WTC11 (cell line): ENCODE measurements around the gene TRIM10. TPM values are rescaled to one million over a fixed set of nuclear protein-coding genes. Genes with fewer than 3 reads are reported as not detected.

ENCODE experiments used
- ATAC-seq: fragments of 200-7000 bp; cut with Tn5 transposase; 2 replicates; pipeline ENCODE4 v1.10.0; 2021; ENCODE audit warnings: mild to moderate bottlenecking, moderate library complexity
- CTCF ChIA-PET: fragments of 300-600 bp; sonication (Branson Sonifier 250); formaldehyde crosslinking; loops from one replicate; lab custom pipeline; 2021; ENCODE audit warnings: antibody characterized with exemption; lab: Charles Lee
- POLR2A ChIA-PET: fragments of 350-600 bp; sonication (Branson Sonifier 250); formaldehyde crosslinking; loops from one replicate; lab custom pipeline; 2021; ENCODE audit warnings: antibody characterized with exemption; lab: Charles Lee
- DNase-seq: peaks from one replicate; pipeline ENCODE4 v3.0.0; 2021; ENCODE audit warnings: low spot score
- H3K27ac Mint-ChIP-seq: 2 replicates; pipeline ENCODE4 v1.8.0; 2021; ENCODE audit warnings: mixed read lengths
- H3K27me3 Mint-ChIP-seq: 2 replicates; pipeline ENCODE4 v1.8.0; 2021; ENCODE audit warnings: low read depth, mild to moderate bottlenecking, moderate library complexity, mixed read lengths
- H3K36me3 Mint-ChIP-seq: 2 replicates; pipeline ENCODE4 v1.8.0; 2021; ENCODE audit warnings: mixed read lengths
- H3K4me1 Mint-ChIP-seq: 2 replicates; pipeline ENCODE4 v1.8.0; 2022; ENCODE audit warnings: mixed read lengths
- H3K4me3 Mint-ChIP-seq: 2 replicates; pipeline ENCODE4 v1.8.0; 2021; ENCODE audit warnings: mild to moderate bottlenecking, moderate library complexity, mixed read lengths
- H3K9me3 Mint-ChIP-seq: 2 replicates; pipeline ENCODE4 v1.8.0; 2021; ENCODE audit warnings: mixed read lengths
- CBFB ChIP-seq: sonication (generic); formaldehyde crosslinking; IDR thresholded peaks from 2 replicates; pipeline ENCODE4 v1.8.1; 2022; ENCODE audit warnings: mild to moderate bottlenecking, low read depth, missing genetic modification reagents
- CREB1 ChIP-seq: sonication (generic); formaldehyde crosslinking; IDR thresholded peaks from 2 replicates; pipeline ENCODE4 v1.8.0; 2023; ENCODE audit warnings: mild to moderate bottlenecking, missing genetic modification reagents
- IRF2 ChIP-seq: sonication (generic); formaldehyde crosslinking; IDR thresholded peaks from 2 replicates; pipeline ENCODE4 v1.8.0; 2022; ENCODE audit warnings: low read depth, missing genetic modification reagents, borderline replicate concordance
- MXD4 ChIP-seq: fragments of 250-450 bp; sonication (Bioruptor Pico); IDR thresholded peaks from 2 replicates; pipeline ENCODE4 v1.8.0; 2021; ENCODE audit warnings: mild to moderate bottlenecking, moderate library complexity, borderline replicate concordance
- NR1H2 ChIP-seq: sonication (generic); formaldehyde crosslinking; IDR thresholded peaks from 2 replicates; pipeline ENCODE4 v1.9.0; 2021; ENCODE audit warnings: mild to moderate bottlenecking, moderate library complexity, missing genetic modification reagents
- NR2C2 ChIP-seq: sonication (generic); formaldehyde crosslinking; IDR thresholded peaks from 2 replicates; pipeline ENCODE4 v1.8.0; 2022; ENCODE audit warnings: mild to moderate bottlenecking, missing genetic modification reagents
- RORB ChIP-seq: fragments of 250-450 bp; sonication (Bioruptor Pico); IDR thresholded peaks from 2 replicates; pipeline ENCODE4 v1.9.0; 2021; ENCODE audit warnings: mild to moderate bottlenecking
- SMAD3 ChIP-seq: sonication (generic); formaldehyde crosslinking; IDR thresholded peaks from 2 replicates; pipeline ENCODE4 v1.8.0; 2022; ENCODE audit warnings: missing genetic modification reagents, mild to moderate bottlenecking, borderline replicate concordance
- SMAD4 ChIP-seq: sonication (generic); formaldehyde crosslinking; IDR thresholded peaks from 2 replicates; pipeline ENCODE4 v1.8.0; 2022; ENCODE audit warnings: mild to moderate bottlenecking, missing genetic modification reagents
- TEAD1 ChIP-seq: sonication (generic); formaldehyde crosslinking; IDR thresholded peaks from 2 replicates; pipeline ENCODE4 v1.8.0; 2022; ENCODE audit warnings: mild to moderate bottlenecking, missing genetic modification reagents
- ZNF219 ChIP-seq: sonication (generic); formaldehyde crosslinking; IDR thresholded peaks from 2 replicates; pipeline ENCODE4 v1.8.0; 2023; ENCODE audit warnings: missing genetic modification reagents, mild to moderate bottlenecking, borderline replicate concordance
- ZNF671 ChIP-seq: fragments of 250-450 bp; sonication (Bioruptor Pico); IDR thresholded peaks from 2 replicates; pipeline ENCODE4 v1.8.0; 2021; ENCODE audit warnings: mild to moderate bottlenecking
- total RNA-seq: library from RNA; stranded (reverse); gene quantifications from 3 replicates; pipeline ENCODE4 v1.2.3, GENCODE V29; 2021
- TF ChIP-seq, protein P1 (sequence below): sonication (generic); formaldehyde crosslinking; IDR thresholded peaks from 2 replicates; pipeline ENCODE4 v1.8.1; 2022; ENCODE audit warnings: mild to moderate bottlenecking, moderate library complexity, missing genetic modification reagents
- TF ChIP-seq, protein P2 (sequence below): sonication (generic); formaldehyde crosslinking; IDR thresholded peaks from 2 replicates; pipeline ENCODE4 v1.8.1; 2022; ENCODE audit warnings: mild to moderate bottlenecking, missing genetic modification reagents, moderate library complexity, borderline replicate concordance
- TF ChIP-seq, protein P3 (sequence below): sonication (generic); formaldehyde crosslinking; conservative IDR thresholded peaks from 2 replicates; pipeline ENCODE4 v1.8.1; 2023; ENCODE audit warnings: mild to moderate bottlenecking, low read depth, missing genetic modification reagents, moderate library complexity
- TF ChIP-seq, protein P4 (sequence below): fragments of 250-450 bp; sonication (Bioruptor Pico); IDR thresholded peaks from 2 replicates; pipeline ENCODE4 v1.9.0; 2021; ENCODE audit warnings: moderate library complexity, mild to moderate bottlenecking, inconsistent platforms, borderline replicate concordance
- TF ChIP-seq, protein P5 (sequence below): sonication (generic); formaldehyde crosslinking; IDR thresholded peaks from 2 replicates; pipeline ENCODE4 v1.8.0; 2022; ENCODE audit warnings: mild to moderate bottlenecking, missing genetic modification reagents
- TF ChIP-seq, protein P6 (sequence below): fragments of 250-450 bp; sonication (Bioruptor Pico); IDR thresholded peaks from 2 replicates; pipeline ENCODE4 v1.9.0; 2021; ENCODE audit warnings: mild to moderate bottlenecking, borderline replicate concordance

The TRIM10 gene
- total RNA-seq, 1 experiment from 2014 or later: 0.22 TPM

DNA sequence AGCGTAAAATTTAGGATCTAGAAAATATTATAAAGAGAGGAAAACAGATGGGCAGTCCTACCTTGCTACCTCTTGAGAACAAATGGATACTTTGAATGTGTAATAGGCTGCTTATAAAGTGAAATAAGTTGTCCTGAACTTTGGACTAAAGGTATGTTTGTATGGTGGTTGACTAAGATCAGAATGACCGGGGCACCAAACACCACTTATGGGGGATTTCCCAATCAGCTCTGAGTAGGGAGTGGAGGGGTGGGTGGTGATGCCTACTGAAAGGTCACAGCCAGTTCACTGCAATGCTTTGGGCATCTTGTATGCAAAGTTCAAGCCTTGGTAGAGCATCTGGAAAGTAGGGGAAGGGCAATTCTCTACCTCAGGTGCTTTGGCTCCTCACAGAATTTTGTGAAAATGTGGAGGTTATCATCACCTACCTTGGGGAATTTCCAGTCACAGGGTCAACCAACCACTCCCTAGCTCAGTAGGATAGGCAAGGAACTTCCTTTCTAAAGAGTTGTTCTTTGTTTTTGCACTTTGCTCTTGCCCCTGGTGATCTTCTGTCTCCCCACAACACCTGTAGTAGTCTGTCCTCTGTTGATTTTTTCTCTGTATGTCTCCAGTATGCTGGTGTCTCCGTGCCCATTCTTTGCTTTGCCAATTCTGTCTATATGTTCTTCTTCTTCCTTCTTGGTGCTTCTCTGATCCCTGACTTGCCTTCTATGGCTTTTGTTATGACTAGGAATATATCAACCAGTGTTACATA lies 47.8 kb downstream of the TRIM10 start, which contains the start of gene TRIM31 (continued):
- TF ChIP-seq, protein P1, sequence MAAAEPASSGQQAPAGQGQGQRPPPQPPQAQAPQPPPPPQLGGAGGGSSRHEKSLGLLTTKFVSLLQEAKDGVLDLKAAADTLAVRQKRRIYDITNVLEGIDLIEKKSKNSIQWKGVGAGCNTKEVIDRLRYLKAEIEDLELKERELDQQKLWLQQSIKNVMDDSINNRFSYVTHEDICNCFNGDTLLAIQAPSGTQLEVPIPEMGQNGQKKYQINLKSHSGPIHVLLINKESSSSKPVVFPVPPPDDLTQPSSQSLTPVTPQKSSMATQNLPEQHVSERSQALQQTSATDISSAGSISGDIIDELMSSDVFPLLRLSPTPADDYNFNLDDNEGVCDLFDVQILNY (CRISPR knock-in tag): no peak
- no peak for TF ChIP-seq ZNF219
- TF ChIP-seq, protein P2, sequence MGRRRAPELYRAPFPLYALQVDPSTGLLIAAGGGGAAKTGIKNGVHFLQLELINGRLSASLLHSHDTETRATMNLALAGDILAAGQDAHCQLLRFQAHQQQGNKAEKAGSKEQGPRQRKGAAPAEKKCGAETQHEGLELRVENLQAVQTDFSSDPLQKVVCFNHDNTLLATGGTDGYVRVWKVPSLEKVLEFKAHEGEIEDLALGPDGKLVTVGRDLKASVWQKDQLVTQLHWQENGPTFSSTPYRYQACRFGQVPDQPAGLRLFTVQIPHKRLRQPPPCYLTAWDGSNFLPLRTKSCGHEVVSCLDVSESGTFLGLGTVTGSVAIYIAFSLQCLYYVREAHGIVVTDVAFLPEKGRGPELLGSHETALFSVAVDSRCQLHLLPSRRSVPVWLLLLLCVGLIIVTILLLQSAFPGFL: no peak

DNA sequence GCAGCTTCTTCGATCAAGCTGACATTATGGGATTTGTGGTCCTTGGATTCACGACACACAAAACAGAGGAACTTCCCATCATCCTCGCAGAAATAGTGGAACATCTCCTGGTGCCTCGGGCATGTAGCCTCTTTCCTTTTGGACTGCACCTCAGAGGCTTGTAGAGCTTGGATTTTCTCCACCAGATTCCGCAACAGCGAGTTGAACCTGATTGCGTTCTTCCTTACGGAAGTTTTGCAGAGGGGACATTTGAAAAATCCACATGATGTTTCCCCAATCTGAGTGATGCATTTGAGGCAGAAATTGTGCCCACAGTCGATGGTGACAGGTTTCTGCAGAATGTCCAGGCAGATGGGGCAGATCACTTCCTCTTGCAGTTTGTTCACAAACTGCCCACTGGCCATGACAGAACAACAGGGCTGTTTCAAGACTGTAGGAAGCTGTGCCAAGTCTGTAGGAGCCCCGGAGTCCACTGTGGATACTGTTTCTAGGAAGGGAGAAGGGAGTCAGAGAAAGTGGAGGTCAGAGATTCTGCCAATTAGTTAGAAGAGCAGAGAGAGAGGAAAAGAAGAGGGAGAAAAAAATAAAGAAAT lies 48.5 kb downstream of the TRIM10 start:
- Mint-ChIP-seq H3K4me1 (no peaks in the 10 kb centered on the region), H3K27me3 (peaks cover 69% of the 10 kb centered on the region), H3K36me3 (no peaks in the 10 kb centered on the region), H3K27ac (no peak overlapping the region), H3K9me3 (no peaks in the 10 kb centered on the region), H3K4me3 (no peak overlapping the region)
- DNase-seq (no peak), ATAC-seq (no peak)
- ChIA-PET CTCF (interaction anchor here (1.3 to 1.6 kb wide), 3 partner anchors 9 to 19 kb away, joined by 4 to 8 read pairs (median 5); no protein-coding TSS in a partner anchor), POLR2A (no interaction called here)
- TF ChIP-seq ZNF219: no peak
- TF ChIP-seq MXD4: no peak
- TF ChIP-seq SMAD3 (CRISPR knock-in tag): no peak
- TF ChIP-seq, protein P2: no peak
- no peak for TF ChIP-seq NR2C2
- no peak for TF ChIP-seq CREB1 (CRISPR knock-in tag)
- no peak for TF ChIP-seq RORB
- no peak for TF ChIP-seq CBFB
- TF ChIP-seq, protein P3, sequence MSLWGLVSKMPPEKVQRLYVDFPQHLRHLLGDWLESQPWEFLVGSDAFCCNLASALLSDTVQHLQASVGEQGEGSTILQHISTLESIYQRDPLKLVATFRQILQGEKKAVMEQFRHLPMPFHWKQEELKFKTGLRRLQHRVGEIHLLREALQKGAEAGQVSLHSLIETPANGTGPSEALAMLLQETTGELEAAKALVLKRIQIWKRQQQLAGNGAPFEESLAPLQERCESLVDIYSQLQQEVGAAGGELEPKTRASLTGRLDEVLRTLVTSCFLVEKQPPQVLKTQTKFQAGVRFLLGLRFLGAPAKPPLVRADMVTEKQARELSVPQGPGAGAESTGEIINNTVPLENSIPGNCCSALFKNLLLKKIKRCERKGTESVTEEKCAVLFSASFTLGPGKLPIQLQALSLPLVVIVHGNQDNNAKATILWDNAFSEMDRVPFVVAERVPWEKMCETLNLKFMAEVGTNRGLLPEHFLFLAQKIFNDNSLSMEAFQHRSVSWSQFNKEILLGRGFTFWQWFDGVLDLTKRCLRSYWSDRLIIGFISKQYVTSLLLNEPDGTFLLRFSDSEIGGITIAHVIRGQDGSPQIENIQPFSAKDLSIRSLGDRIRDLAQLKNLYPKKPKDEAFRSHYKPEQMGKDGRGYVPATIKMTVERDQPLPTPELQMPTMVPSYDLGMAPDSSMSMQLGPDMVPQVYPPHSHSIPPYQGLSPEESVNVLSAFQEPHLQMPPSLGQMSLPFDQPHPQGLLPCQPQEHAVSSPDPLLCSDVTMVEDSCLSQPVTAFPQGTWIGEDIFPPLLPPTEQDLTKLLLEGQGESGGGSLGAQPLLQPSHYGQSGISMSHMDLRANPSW (CRISPR knock-in tag): no peak
- no peak for TF ChIP-seq SMAD4 (CRISPR knock-in tag)

DNA sequence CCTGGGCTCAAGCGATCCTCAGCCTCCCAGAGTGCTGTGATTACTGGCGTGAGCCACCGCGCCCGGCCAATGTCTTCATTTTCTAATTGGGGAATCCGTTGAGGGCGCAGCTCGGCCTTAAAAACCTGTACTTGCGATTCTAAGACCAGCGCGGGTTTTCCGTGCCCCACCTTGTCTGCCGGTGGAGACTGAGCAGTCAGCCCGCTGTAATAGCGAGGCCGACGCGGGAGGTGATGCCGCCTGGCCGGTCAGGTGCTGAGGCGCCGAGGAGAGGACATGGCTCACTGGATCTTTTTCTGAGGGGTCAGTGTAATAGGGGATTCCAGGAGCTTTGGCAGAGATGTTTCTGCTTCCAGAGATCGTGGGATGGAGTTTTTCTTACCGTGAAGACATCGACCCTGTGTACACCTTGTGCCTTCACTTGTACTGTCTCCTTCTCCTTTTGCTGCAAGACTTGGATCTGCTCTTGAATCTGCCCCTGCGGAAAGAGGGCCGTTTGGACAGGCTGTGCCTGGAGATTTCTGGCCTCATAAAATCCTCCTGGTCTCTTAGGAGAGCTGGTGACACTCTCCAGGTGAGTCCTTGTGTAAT lies 49.6 kb downstream of the TRIM10 start:
- H3K9me3 Mint-ChIP-seq: no peaks in the 10 kb centered on the region
- DNase-seq: no peak
- ChIA-PET POLR2A (no interaction called here), CTCF (interaction anchor here (1.4 to 1.6 kb wide), 3 partner anchors 8 to 20 kb away, joined by 5 to 8 read pairs (median 5); no protein-coding TSS in a partner anchor)
- H3K4me3 Mint-ChIP-seq: no peak overlapping the region
- H3K36me3 Mint-ChIP-seq: no peaks in the 10 kb centered on the region
- no peaks in the 10 kb centered on the region for H3K4me1 Mint-ChIP-seq
- H3K27ac Mint-ChIP-seq: no peak overlapping the region
- H3K27me3 Mint-ChIP-seq: peaks cover 68% of the 10 kb centered on the region
- no peak for ATAC-seq
- TF ChIP-seq, protein P4, sequence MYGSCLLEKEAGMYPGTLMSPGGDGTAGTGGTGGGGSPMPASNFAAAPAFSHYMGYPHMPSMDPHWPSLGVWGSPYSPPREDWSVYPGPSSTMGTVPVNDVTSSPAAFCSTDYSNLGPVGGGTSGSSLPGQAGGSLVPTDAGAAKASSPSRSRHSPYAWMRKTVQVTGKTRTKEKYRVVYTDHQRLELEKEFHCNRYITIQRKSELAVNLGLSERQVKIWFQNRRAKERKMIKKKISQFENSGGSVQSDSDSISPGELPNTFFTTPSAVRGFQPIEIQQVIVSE: no peak
- TF ChIP-seq, protein P5, sequence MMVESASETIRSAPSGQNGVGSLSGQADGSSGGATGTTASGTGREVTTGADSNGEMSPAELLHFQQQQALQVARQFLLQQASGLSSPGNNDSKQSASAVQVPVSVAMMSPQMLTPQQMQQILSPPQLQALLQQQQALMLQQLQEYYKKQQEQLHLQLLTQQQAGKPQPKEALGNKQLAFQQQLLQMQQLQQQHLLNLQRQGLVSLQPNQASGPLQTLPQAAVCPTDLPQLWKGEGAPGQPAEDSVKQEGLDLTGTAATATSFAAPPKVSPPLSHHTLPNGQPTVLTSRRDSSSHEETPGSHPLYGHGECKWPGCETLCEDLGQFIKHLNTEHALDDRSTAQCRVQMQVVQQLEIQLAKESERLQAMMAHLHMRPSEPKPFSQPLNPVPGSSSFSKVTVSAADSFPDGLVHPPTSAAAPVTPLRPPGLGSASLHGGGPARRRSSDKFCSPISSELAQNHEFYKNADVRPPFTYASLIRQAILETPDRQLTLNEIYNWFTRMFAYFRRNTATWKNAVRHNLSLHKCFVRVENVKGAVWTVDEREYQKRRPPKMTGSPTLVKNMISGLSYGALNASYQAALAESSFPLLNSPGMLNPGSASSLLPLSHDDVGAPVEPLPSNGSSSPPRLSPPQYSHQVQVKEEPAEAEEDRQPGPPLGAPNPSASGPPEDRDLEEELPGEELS (CRISPR knock-in tag): no peak
- TF ChIP-seq NR1H2 (CRISPR knock-in tag): no peak
- TF ChIP-seq, protein P6, sequence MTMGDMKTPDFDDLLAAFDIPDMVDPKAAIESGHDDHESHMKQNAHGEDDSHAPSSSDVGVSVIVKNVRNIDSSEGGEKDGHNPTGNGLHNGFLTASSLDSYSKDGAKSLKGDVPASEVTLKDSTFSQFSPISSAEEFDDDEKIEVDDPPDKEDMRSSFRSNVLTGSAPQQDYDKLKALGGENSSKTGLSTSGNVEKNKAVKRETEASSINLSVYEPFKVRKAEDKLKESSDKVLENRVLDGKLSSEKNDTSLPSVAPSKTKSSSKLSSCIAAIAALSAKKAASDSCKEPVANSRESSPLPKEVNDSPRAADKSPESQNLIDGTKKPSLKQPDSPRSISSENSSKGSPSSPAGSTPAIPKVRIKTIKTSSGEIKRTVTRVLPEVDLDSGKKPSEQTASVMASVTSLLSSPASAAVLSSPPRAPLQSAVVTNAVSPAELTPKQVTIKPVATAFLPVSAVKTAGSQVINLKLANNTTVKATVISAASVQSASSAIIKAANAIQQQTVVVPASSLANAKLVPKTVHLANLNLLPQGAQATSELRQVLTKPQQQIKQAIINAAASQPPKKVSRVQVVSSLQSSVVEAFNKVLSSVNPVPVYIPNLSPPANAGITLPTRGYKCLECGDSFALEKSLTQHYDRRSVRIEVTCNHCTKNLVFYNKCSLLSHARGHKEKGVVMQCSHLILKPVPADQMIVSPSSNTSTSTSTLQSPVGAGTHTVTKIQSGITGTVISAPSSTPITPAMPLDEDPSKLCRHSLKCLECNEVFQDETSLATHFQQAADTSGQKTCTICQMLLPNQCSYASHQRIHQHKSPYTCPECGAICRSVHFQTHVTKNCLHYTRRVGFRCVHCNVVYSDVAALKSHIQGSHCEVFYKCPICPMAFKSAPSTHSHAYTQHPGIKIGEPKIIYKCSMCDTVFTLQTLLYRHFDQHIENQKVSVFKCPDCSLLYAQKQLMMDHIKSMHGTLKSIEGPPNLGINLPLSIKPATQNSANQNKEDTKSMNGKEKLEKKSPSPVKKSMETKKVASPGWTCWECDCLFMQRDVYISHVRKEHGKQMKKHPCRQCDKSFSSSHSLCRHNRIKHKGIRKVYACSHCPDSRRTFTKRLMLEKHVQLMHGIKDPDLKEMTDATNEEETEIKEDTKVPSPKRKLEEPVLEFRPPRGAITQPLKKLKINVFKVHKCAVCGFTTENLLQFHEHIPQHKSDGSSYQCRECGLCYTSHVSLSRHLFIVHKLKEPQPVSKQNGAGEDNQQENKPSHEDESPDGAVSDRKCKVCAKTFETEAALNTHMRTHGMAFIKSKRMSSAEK (CRISPR knock-in tag): no peak
- TF ChIP-seq TEAD1 (CRISPR knock-in tag): no peak
- TF ChIP-seq ZNF671: no peak
- no peak for TF ChIP-seq ZNF219
- no peak for TF ChIP-seq IRF2
